ENCODE results near the gene ADGRB3.
"Not testable (repeated sequence)": the region's sequence is repeated elsewhere in the genome, so short reads cannot be mapped to it uniquely, and the experiment has no call there.

ADGRB3 gene

DNA sequence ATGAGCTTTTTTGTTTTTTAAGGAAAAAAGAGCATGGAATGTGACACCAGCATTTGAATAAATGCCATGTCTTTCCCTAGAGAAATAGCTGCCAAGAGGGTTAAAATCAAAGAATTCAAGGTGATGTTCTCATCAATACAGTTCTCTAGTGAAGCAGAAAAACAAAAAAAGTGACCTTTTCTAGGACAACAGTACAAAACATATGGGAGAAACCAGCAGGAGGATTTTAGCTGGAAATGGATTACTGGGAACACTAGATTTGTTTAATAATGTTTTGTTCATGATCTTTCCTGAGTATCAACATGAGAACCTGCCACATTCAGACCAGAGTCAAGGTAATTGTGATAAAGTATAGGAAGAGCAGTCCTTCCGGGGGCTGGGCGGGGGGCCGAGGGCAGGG is 789.5 kb downstream of the ADGRB3 start:
- H3K4me3 ChIP-seq (ENCODE audit: low read depth in 1 of 5, low read length in 5 of 5), result no peak overlapping the region
- no peaks in the 10 kb centered on the region for H3K36me3 ChIP-seq (ENCODE audit: control insufficient read depth in 5 of 5, insufficient read depth in 5 of 5, low read length in 5 of 5)
- no peak overlapping the region for H3K27ac ChIP-seq (ENCODE audit: low read depth, low read length)
- H3K9ac ChIP-seq (ENCODE audit: low read length in 5 of 5), result no peak overlapping the region
- no peaks in the 10 kb centered on the region for H3K9me3 ChIP-seq (ENCODE audit: control insufficient read depth in 5 of 5, low read length in 5 of 5)
- H3K4me1 ChIP-seq (ENCODE audit: control insufficient read depth in 5 of 5, insufficient read depth in 5 of 5, low read length in 5 of 5), result no peaks in the 10 kb centered on the region
- no peaks in the 10 kb centered on the region for H3K27me3 ChIP-seq (ENCODE audit: control insufficient read depth in 5 of 5, insufficient read depth in 4 of 5, low read length in 5 of 5)

GRCh38 chr6:69427882-69428281 is 792.8 kb downstream of the ADGRB3 start:
- Histone ChIP-seq H3K9ac (ENCODE audit: low read length in 5 of 5) (no peak overlapping the region), H3K4me1 (ENCODE audit: control insufficient read depth in 5 of 5, insufficient read depth in 5 of 5, low read length in 5 of 5) (no peaks in the 10 kb centered on the region), H3K9me3 (ENCODE audit: control insufficient read depth in 5 of 5, low read length in 5 of 5) (no peaks in the 10 kb centered on the region), H3K36me3 (ENCODE audit: control insufficient read depth in 5 of 5, insufficient read depth in 5 of 5, low read length in 5 of 5) (no peaks in the 10 kb centered on the region), H3K27ac (ENCODE audit: low read depth, low read length) (no peak overlapping the region), H3K27me3 (ENCODE audit: control insufficient read depth in 5 of 5, insufficient read depth in 4 of 5, low read length in 5 of 5) (no peaks in the 10 kb centered on the region), H3K4me3 (ENCODE audit: low read depth in 1 of 5, low read length in 5 of 5) (no peak overlapping the region)

GRCh38 chr6:69432168-69432567 is 797.1 kb downstream of the ADGRB3 start:
- not testable (repeated sequence) for H3K4me1 ChIP-seq (ENCODE audit: control insufficient read depth in 5 of 5, insufficient read depth in 5 of 5, low read length in 5 of 5); H3K9me3 ChIP-seq (ENCODE audit: control insufficient read depth in 5 of 5, low read length in 5 of 5); H3K9ac ChIP-seq (ENCODE audit: low read length in 5 of 5); H3K27me3 ChIP-seq (ENCODE audit: control insufficient read depth in 5 of 5, insufficient read depth in 4 of 5, low read length in 5 of 5); H3K4me3 ChIP-seq (ENCODE audit: low read depth in 1 of 5, low read length in 5 of 5); H3K36me3 ChIP-seq (ENCODE audit: control insufficient read depth in 5 of 5, insufficient read depth in 5 of 5, low read length in 5 of 5); H3K27ac ChIP-seq (ENCODE audit: low read depth, low read length)

DNA sequence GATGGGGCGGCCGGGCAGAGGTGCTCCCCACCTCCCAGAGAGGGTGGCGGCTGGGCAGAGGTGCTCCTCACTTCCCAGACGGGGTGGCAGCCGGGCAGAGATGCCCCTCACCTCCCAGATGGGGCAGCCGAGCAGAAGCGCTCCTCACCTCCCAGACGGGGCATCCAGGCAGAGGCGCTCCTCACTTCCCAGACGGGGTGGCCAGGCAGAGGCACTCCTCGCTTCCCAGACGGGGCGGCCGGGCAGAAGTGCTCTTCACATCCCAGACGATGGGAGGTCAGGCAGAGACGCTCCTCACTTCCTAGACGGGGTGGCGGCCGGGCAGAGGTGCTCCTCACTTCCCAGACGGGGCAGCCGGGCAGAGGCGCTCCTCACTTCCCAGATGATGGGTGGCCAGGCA is 798.0 kb downstream of the ADGRB3 start:
- H3K4me1 ChIP-seq (ENCODE audit: control insufficient read depth in 5 of 5, insufficient read depth in 5 of 5, low read length in 5 of 5); H3K27me3 ChIP-seq (ENCODE audit: control insufficient read depth in 5 of 5, insufficient read depth in 4 of 5, low read length in 5 of 5); H3K9me3 ChIP-seq (ENCODE audit: control insufficient read depth in 5 of 5, low read length in 5 of 5); H3K27ac ChIP-seq (ENCODE audit: low read depth, low read length); H3K9ac ChIP-seq (ENCODE audit: low read length in 5 of 5); H3K4me3 ChIP-seq (ENCODE audit: low read depth in 1 of 5, low read length in 5 of 5); H3K36me3 ChIP-seq (ENCODE audit: control insufficient read depth in 5 of 5, insufficient read depth in 5 of 5, low read length in 5 of 5): not testable (repeated sequence)

DNA sequence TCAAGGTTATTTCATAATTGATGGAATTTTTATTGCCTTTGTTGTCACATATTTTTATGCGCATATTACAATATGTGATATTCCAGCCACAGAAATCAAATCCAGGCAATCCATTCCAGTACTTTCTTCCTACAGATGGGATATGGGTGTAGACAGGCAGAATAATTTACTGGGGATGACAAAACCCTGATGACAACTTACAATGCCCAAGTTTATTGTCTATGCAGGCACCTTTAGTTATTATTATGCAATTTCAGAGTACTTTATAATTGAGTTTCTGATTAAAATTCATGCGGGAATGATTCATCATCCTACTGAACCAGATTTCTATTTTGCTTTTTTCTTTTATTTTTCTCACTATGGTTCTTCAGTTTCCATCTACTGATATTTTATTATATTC is 803.0 kb downstream of the ADGRB3 start:
- no peak overlapping the region for H3K27ac ChIP-seq (ENCODE audit: low read depth, low read length)
- no peaks in the 10 kb centered on the region for H3K27me3 ChIP-seq (ENCODE audit: control insufficient read depth in 5 of 5, insufficient read depth in 4 of 5, low read length in 5 of 5)
- H3K9me3 ChIP-seq (ENCODE audit: control insufficient read depth in 5 of 5, low read length in 5 of 5), result no peaks in the 10 kb centered on the region
- H3K36me3 ChIP-seq (ENCODE audit: control insufficient read depth in 5 of 5, insufficient read depth in 5 of 5, low read length in 5 of 5), result no peaks in the 10 kb centered on the region
- H3K4me1 ChIP-seq (ENCODE audit: control insufficient read depth in 5 of 5, insufficient read depth in 5 of 5, low read length in 5 of 5), result no peaks in the 10 kb centered on the region
- H3K9ac ChIP-seq (ENCODE audit: low read length in 5 of 5), result no peak overlapping the region
- no peak overlapping the region for H3K4me3 ChIP-seq (ENCODE audit: low read depth in 1 of 5, low read length in 5 of 5)

Data from subcutaneous abdominal adipose tissue (tissue), 5 donors.